Forelimb muscle (tissue), 1 donor: ENCODE data around the gene ARHGAP6. TPM values are rescaled to one million over a fixed set of nuclear protein-coding genes. Genes with fewer than 3 reads are reported as not detected.

Experiments
- DNase-seq: peaks from one replicate; pipeline ENCODE4 v3.0.0-alpha.2; 2013; ENCODE audit warnings: low read depth
- polyA plus RNA-seq: library from polyadenylated mRNA; unstranded; fragments of 120-200 nt; gene quantifications from one replicate; pipeline ENCODE4 v1.2.1, GENCODE V29; 2013; ENCODE audit not compliant: insufficient read length

ARHGAP6 gene
- 9.3 TPM for polyA plus RNA-seq

GRCh38 chrX:11665168-11666111, at the start of gene ARHGAP6:
Gene ARHGAP6, minus strand, starts transcription at chrX:11665920. Its CDS starts 1,092 bp downstream, at chrX:11664828.
- DNase-seq: no peak

GRCh38 chrX:11704725-11705495, 39.2 kb upstream of the ARHGAP6 start:
- DNase-seq: no peak

GRCh38 chrX:11703855-11704254, 38.1 kb upstream of the ARHGAP6 start:
- DNase-seq: no peak

- DNase-seq: no peak
Measured at GRCh38 chrX:11702965-11703631, 37.4 kb upstream of the ARHGAP6 start.

- no peak for DNase-seq
Measured at GRCh38 chrX:11702420-11702819, 36.7 kb upstream of the ARHGAP6 start.

GRCh38 chrX:11698702-11699101, 33.0 kb upstream of the ARHGAP6 start:
- DNase-seq: no peak

- no peak for DNase-seq
Measured at GRCh38 chrX:11688201-11688600, 22.5 kb upstream of the ARHGAP6 start.

GRCh38 chrX:11687157-11687556, 21.4 kb upstream of the ARHGAP6 start:
- DNase-seq: no peak

- DNase-seq: no peak
Measured at GRCh38 chrX:11683057-11683456, 17.3 kb upstream of the ARHGAP6 start.

- DNase-seq: no peak
Measured at GRCh38 chrX:11678158-11678557, 12.4 kb upstream of the ARHGAP6 start.

GRCh38 chrX:11672213-11672612, 6.5 kb upstream of the ARHGAP6 start:
- DNase-seq: no peak

GRCh38 chrX:11670316-11670715, 4.6 kb upstream of the ARHGAP6 start:
- DNase-seq: no peak

GRCh38 chrX:11666952-11667685, 1.4 kb upstream of the ARHGAP6 start:
- DNase-seq: no peak

GRCh38 chrX:11666164-11666563, 444 bp upstream of the ARHGAP6 start:
- no peak for DNase-seq

- no peak for DNase-seq
Measured at GRCh38 chrX:11664211-11665167, 1.2 kb downstream of the ARHGAP6 start.

GRCh38 chrX:11663875-11664210, 1.9 kb downstream of the ARHGAP6 start:
- DNase-seq: no peak

- no peak for DNase-seq
Measured at GRCh38 chrX:11655282-11656015, 10.3 kb downstream of the ARHGAP6 start.

- no peak for DNase-seq
Measured at GRCh38 chrX:11648705-11649519, 16.8 kb downstream of the ARHGAP6 start.

- DNase-seq: no peak
Measured at GRCh38 chrX:11647138-11647537, 18.6 kb downstream of the ARHGAP6 start.
